Mucosa of stomach (tissue), 1 donor: ENCODE measurements around the gene HOXB1.

ENCODE experiments used
- H3K27me3 ChIP-seq: one replicate; pipeline ENCODE4 v1.7.0; 2013; ENCODE audit warnings: mild to moderate bottlenecking, low read length; ENCODE audit not compliant: control insufficient read depth, insufficient read depth
- H3K36me3 ChIP-seq: one replicate; pipeline ENCODE4 v1.7.0; 2013; ENCODE audit warnings: low read length; ENCODE audit not compliant: control insufficient read depth, insufficient read depth
- H3K4me1 ChIP-seq: one replicate; pipeline ENCODE4 v1.7.0; 2013; ENCODE audit warnings: mild to moderate bottlenecking, low read length; ENCODE audit not compliant: control insufficient read depth, insufficient read depth
- H3K4me3 ChIP-seq: one replicate; pipeline ENCODE4 v1.7.0; 2013; ENCODE audit warnings: low read length
- H3K9ac ChIP-seq: one replicate; pipeline ENCODE4 v1.7.0; 2013; ENCODE audit warnings: mild to moderate bottlenecking, low read length, moderate library complexity
- H3K9me3 ChIP-seq: one replicate; pipeline ENCODE4 v1.7.0; 2013; ENCODE audit warnings: mild to moderate bottlenecking, low read length, moderate library complexity; ENCODE audit not compliant: control insufficient read depth
- donor health status: Pancreatic carcinoma.

The HOXB1 gene

GRCh38 chr17:48529683-48530009 is 1.2 kb downstream of the HOXB1 start:
- Histone ChIP-seq H3K4me3 (no peak overlapping the region), H3K4me1 (no peaks in the 10 kb centered on the region), H3K36me3 (no peaks in the 10 kb centered on the region), H3K9me3 (no peaks in the 10 kb centered on the region), H3K27me3 (peaks cover 47% of the 10 kb centered on the region), H3K9ac (no peak overlapping the region)

- Histone ChIP-seq H3K9me3 (no peaks in the 10 kb centered on the region), H3K9ac (no peak overlapping the region), H3K4me3 (no peak overlapping the region), H3K36me3 (no peaks in the 10 kb centered on the region), H3K27me3 (peaks cover 47% of the 10 kb centered on the region), H3K4me1 (no peaks in the 10 kb centered on the region)
Observed at GRCh38 chr17:48528936-48529682, 1.7 kb downstream of the HOXB1 start.

GRCh38 chr17:48528153-48528935 is 2.5 kb downstream of the HOXB1 start:
- Histone ChIP-seq H3K27me3 (peaks cover 50% of the 10 kb centered on the region), H3K36me3 (no peaks in the 10 kb centered on the region), H3K9me3 (no peaks in the 10 kb centered on the region), H3K9ac (no peak overlapping the region), H3K4me1 (no peaks in the 10 kb centered on the region), H3K4me3 (no peak overlapping the region)

- H3K27me3 ChIP-seq: peaks cover 53% of the 10 kb centered on the region
- no peak overlapping the region for H3K9ac ChIP-seq
- no peaks in the 10 kb centered on the region for H3K4me1 ChIP-seq
- H3K9me3 ChIP-seq: no peaks in the 10 kb centered on the region
- H3K4me3 ChIP-seq: no peak overlapping the region
- H3K36me3 ChIP-seq: no peaks in the 10 kb centered on the region
Observed at GRCh38 chr17:48527547-48527932, 3.3 kb downstream of the HOXB1 start.

- no peaks in the 10 kb centered on the region for H3K4me1 ChIP-seq
- no peak overlapping the region for H3K9ac ChIP-seq
- H3K27me3 ChIP-seq: peaks cover 53% of the 10 kb centered on the region
- no peaks in the 10 kb centered on the region for H3K36me3 ChIP-seq
- no peak overlapping the region for H3K4me3 ChIP-seq
- no peaks in the 10 kb centered on the region for H3K9me3 ChIP-seq
Observed at GRCh38 chr17:48526608-48527546, 3.9 kb downstream of the HOXB1 start.

GRCh38 chr17:48523010-48523409 is 7.8 kb downstream of the HOXB1 start:
- Histone ChIP-seq H3K27me3 (peaks cover 37% of the 10 kb centered on the region), H3K36me3 (no peaks in the 10 kb centered on the region)

GRCh38 chr17:48522031-48522653 is 8.7 kb downstream of the HOXB1 start:
- Histone ChIP-seq H3K36me3 (no peaks in the 10 kb centered on the region), H3K4me1 (no peaks in the 10 kb centered on the region), H3K4me3 (no peak overlapping the region), H3K27me3 (peaks cover 40% of the 10 kb centered on the region), H3K9me3 (no peaks in the 10 kb centered on the region), H3K9ac (no peak overlapping the region)

More at GRCh38 chr17:48523010-48523409, 7.8 kb downstream of the HOXB1 start:
- H3K9me3 ChIP-seq: no peaks in the 10 kb centered on the region
- H3K4me1 ChIP-seq: no peaks in the 10 kb centered on the region
- no peak overlapping the region for H3K9ac ChIP-seq
- no peak overlapping the region for H3K4me3 ChIP-seq

GRCh38 chr17:48520631-48521079 is 10.2 kb downstream of the HOXB1 start:
- Histone ChIP-seq H3K4me3 (no peak overlapping the region), H3K9me3 (no peaks in the 10 kb centered on the region), H3K9ac (no peak overlapping the region), H3K36me3 (no peaks in the 10 kb centered on the region), H3K4me1 (no peaks in the 10 kb centered on the region), H3K27me3 (peaks cover 35% of the 10 kb centered on the region)

GRCh38 chr17:48519427-48519826 is 11.4 kb downstream of the HOXB1 start:
- Histone ChIP-seq H3K4me1 (no peaks in the 10 kb centered on the region), H3K4me3 (no peak overlapping the region), H3K9me3 (no peaks in the 10 kb centered on the region), H3K27me3 (peaks cover 45% of the 10 kb centered on the region), H3K9ac (no peak overlapping the region), H3K36me3 (no peaks in the 10 kb centered on the region)

GRCh38 chr17:48517478-48517877 is 13.3 kb downstream of the HOXB1 start:
- Histone ChIP-seq H3K4me1 (no peaks in the 10 kb centered on the region), H3K27me3 (peaks cover 55% of the 10 kb centered on the region), H3K4me3 (no peak overlapping the region), H3K9me3 (no peaks in the 10 kb centered on the region), H3K9ac (no peak overlapping the region), H3K36me3 (no peaks in the 10 kb centered on the region)

GRCh38 chr17:48515925-48516900 is 14.6 kb downstream of the HOXB1 start:
- Histone ChIP-seq H3K4me3 (no peak overlapping the region), H3K36me3 (no peaks in the 10 kb centered on the region), H3K9ac (no peak overlapping the region), H3K9me3 (no peaks in the 10 kb centered on the region), H3K27me3 (peaks cover 49% of the 10 kb centered on the region), H3K4me1 (no peaks in the 10 kb centered on the region)
